Gastrocnemius medialis (tissue), 4 donors: ENCODE results near the gene TMEM269. TPM values are rescaled to one million over a fixed set of nuclear protein-coding genes. Genes with fewer than 3 reads are reported as not detected.
A peak's percentile ranks its signal among the peaks of the same experiment; 100 is the strongest.

Source experiments
- ATAC-seq, 2 donors: fragments of 150-250 bp; one replicate each; pipeline ENCODE4 v1.9.1; 2016
- DNase-seq, 2 donors: peaks; one replicate each; pipeline ENCODE4 v3.0.0-alpha.2; 2019
- H3K27ac ChIP-seq, 4 donors: fragments of 200-600 bp; sonication (generic); 1 replicate in 1 of 4; 2 replicates in 3 of 4; pipeline ENCODE4 v1.5.1; 2016 to 2018; ENCODE audit warnings: mild to moderate bottlenecking in 2 of 4, moderate library complexity in 1 of 4
- H3K27me3 ChIP-seq, 3 donors: fragments of 200-600 bp; sonication (generic) in 2 of 3; 1 replicate in 1 of 3; 2 replicates in 2 of 3; pipeline versions ENCODE4 v1.5.1 to v1.6.0; 2016 to 2019; ENCODE audit warnings: mild to moderate bottlenecking in 1 of 3, moderate library complexity in 1 of 3
- H3K36me3 ChIP-seq, 2 donors: fragments of 200-600 bp; sonication (generic) in 1 of 2; one replicate each; pipeline ENCODE4 v1.5.1; 2017 to 2018
- H3K4me1 ChIP-seq, 2 donors: fragments of 200-600 bp; sonication (generic) in 1 of 2; one replicate each; pipeline ENCODE4 v1.5.1; 2016 to 2017; ENCODE audit warnings: mild to moderate bottlenecking in 2 of 2
- H3K4me3 ChIP-seq, 4 donors: fragments of 200-600 bp; sonication (generic) in 3 of 4; 1 replicate in 1 of 4; 2 replicates in 3 of 4; pipeline ENCODE4 v1.5.1; 2016 to 2019; ENCODE audit warnings: mild to moderate bottlenecking in 2 of 4
- H3K9me3 ChIP-seq, 3 donors: fragments of 200-600 bp; sonication (generic) in 2 of 3; 1 replicate in 1 of 3; 2 replicates in 2 of 3; pipeline ENCODE4 v1.5.1; 2016 to 2019
- POLR2A ChIP-seq, 2 donors: fragments of 450-650 bp; IDR thresholded peaks; one replicate each; pipeline ENCODE4 v1.6.1; 2017; ENCODE audit warnings: antibody characterized with exemption in 2 of 2, mild to moderate bottlenecking in 2 of 2, moderate library complexity in 2 of 2
- in situ Hi-C, 4 donors: fragments of 200-750 bp; cut with MboI; loops; one replicate each; pipeline versions ENCODE4 v1.15.0 to v1.8.0; 2017; ENCODE audit warnings: low sequenced_read_pairs in 4 of 4
- intact Hi-C: fragments of 100-400 bp; cut with DNase I; formaldehyde crosslinking; loops from one replicate; pipeline ENCODE4 v1.15.1; 2023; ENCODE audit warnings: low total_unique reads
- total RNA-seq, 4 donors: library from RNA; depleted of rRNA; stranded (reverse); fragments of >200 nt; gene quantifications; one replicate each; pipeline versions ENCODE4 v1.1.0 to v1.2.3, GENCODE V29; 2016
- TF ChIP-seq, protein P1 (sequence below), 5 experiments: fragments of 450-650 bp in 3 of 5; fragments of 200-600 bp in 2 of 5; sonication (generic) in 2 of 5; IDR thresholded peaks in 4 of 5; conservative IDR thresholded peaks in 1 of 5; 1 replicate in 4 of 5; 2 replicates in 1 of 5; pipeline ENCODE4 v1.5.1; 2016 to 2019; ENCODE audit warnings: antibody characterized with exemption in 5 of 5, mild to moderate bottlenecking in 3 of 5, moderate library complexity in 3 of 5

Gene TMEM269
- total RNA-seq, 4 donors from 2014 or later = 0.19 to 0.25 TPM; not detected in 2

DNA sequence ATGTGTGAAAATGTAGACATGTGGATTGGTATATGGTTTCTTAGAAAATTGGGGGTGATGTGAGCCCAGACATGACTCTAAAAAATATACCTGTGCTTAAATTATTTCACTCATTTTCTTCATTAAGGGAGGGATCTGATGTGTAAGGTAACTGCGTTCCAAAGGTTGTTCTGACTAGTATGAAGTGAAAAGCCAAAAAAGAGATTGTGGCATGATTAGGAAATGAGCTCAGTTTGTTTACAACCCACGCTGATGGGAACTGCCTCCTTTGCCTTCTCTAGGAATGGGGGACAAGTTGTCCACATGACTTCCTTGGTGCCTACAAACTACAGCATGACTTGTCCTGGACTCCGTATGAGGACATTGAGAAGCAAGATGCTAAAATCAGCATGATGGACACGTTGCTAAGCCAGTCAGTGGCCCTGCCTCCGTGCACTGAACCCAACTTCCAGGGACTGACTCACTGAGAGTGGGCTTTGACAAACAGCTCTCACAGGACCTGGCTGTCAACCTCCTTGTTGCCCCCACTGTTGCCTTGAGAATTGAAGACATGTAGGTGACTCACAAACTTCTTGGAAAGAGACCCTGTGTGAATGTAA lies 9.8 kb upstream of the TMEM269 start:
- Histone ChIP-seq H3K9me3 (no peaks in the 10 kb centered on the region), H3K27ac (no peak overlapping the region), H3K4me3 (no peak overlapping the region), H3K36me3 (peaks cover 0 to 57% of the 10 kb centered on the region in 2 donors), H3K4me1 (peaks cover 0 to 8% of the 10 kb centered on the region in 2 donors), H3K27me3 (no peaks in the 10 kb centered on the region)
- intact Hi-C loops (no loop called here), in situ Hi-C loops (loop anchor here (10.0 to 25.0 kb wide), 3 partner anchors 287 to 438 kb away; partner anchors contain the start of gene FOXJ3 (in 1 of the 4))
- DNase-seq = no peak
- ATAC-seq = no peak
- TF ChIP-seq, protein P1, sequence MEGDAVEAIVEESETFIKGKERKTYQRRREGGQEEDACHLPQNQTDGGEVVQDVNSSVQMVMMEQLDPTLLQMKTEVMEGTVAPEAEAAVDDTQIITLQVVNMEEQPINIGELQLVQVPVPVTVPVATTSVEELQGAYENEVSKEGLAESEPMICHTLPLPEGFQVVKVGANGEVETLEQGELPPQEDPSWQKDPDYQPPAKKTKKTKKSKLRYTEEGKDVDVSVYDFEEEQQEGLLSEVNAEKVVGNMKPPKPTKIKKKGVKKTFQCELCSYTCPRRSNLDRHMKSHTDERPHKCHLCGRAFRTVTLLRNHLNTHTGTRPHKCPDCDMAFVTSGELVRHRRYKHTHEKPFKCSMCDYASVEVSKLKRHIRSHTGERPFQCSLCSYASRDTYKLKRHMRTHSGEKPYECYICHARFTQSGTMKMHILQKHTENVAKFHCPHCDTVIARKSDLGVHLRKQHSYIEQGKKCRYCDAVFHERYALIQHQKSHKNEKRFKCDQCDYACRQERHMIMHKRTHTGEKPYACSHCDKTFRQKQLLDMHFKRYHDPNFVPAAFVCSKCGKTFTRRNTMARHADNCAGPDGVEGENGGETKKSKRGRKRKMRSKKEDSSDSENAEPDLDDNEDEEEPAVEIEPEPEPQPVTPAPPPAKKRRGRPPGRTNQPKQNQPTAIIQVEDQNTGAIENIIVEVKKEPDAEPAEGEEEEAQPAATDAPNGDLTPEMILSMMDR (IDR thresholded peaks at IDR 0.05 in 4 of 5, conservative IDR thresholded peaks at IDR 0.05 in 1 of 5) = no peak
- no peak for TF ChIP-seq POLR2A (IDR thresholded peaks at IDR 0.05)

DNA sequence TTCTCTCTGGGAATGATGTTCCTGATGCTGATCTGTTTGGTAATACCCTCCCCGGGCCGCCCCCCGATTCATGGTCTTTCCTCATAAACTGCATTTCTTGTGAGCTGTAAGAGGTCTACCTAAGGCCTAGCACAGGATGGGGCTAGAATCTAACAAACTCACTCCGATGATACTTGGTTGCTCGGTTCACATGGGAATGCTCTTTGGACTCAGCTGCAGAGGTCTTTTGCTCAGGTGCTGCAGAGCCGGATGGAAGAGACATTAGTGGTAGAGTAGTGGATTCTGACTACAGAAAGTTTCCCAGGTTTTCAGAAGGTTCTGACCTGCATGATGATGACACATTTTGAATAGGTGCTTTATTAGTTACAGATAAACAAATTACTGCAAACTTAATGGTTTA lies 8.3 kb upstream of the TMEM269 start:
- ATAC-seq (no peak), DNase-seq (no peak)
- in situ Hi-C loops = loop anchor here in 3 of 4 donors (10.0 to 25.0 kb wide), 2 partner anchors 286 to 298 kb away; no protein-coding TSS in a partner anchor
- H3K4me3 ChIP-seq = no peak overlapping the region
- peaks cover 0 to 8% of the 10 kb centered on the region in 2 donors for H3K4me1 ChIP-seq
- no peaks in the 10 kb centered on the region for H3K27me3 ChIP-seq
- no peak overlapping the region for H3K27ac ChIP-seq
- TF ChIP-seq POLR2A (IDR thresholded peaks at IDR 0.05) = no peak
- TF ChIP-seq, protein P1 (IDR thresholded peaks at IDR 0.05 in 4 of 5, conservative IDR thresholded peaks at IDR 0.05 in 1 of 5) = no peak
- H3K9me3 ChIP-seq = no peaks in the 10 kb centered on the region
- intact Hi-C loops = no loop called here
- H3K36me3 ChIP-seq = peaks cover 0 to 67% of the 10 kb centered on the region in 2 donors

DNA sequence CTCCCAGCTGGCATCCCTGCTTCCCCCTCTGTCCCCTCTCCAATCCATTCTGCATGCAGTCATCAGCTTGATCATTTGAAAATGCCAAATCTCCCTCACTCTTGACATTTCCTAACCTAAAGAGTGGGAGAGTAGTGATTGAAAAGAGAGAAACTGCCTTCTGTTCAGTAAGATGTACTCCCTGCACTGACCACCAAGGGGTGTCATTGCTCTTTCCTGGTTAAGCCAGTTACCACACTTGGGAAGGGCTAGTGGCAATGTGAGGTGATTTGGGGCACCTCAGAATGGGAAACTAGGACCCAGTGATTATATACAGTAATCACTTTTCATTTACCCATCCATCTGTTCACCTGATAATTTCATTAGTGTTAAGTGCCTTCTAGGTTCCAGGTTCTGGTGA lies 6.9 kb upstream of the TMEM269 start:
- no peak for ATAC-seq

DNA sequence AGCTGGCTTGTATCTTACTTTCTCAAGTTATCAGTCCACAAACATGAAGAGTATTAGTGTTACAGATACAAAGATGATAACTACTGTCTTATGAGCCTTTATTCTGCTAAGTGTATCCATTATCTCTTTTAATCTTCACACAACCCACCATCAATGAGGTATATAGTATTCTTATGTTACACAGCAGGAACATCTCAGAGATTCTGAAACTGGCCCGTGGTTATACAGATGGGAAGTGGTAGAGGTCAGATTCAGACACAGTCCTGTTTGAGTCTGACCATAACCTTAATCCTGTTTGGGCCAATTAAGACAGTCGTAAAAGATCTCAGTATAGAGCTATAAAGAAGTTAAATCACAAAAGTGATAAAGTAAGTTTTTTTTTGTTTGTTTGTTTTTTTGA lies 5.1 kb upstream of the TMEM269 start:
- ATAC-seq (no peak), DNase-seq (no peak)
- H3K9me3 ChIP-seq = no peaks in the 10 kb centered on the region
- peaks cover 0 to 3% (median 0%) of the 10 kb centered on the region in 3 donors for H3K27me3 ChIP-seq
- H3K27ac ChIP-seq = no peak overlapping the region
- in situ Hi-C loops (loop anchor here in 3 of 4 donors (10.0 to 25.0 kb wide), 2 partner anchors 283 to 295 kb away; no protein-coding TSS in a partner anchor), intact Hi-C loops (no loop called here)
- H3K4me1 ChIP-seq = no peaks in the 10 kb centered on the region
- no peak for TF ChIP-seq POLR2A (IDR thresholded peaks at IDR 0.05)
- TF ChIP-seq, protein P1 (IDR thresholded peaks at IDR 0.05 in 4 of 5, conservative IDR thresholded peaks at IDR 0.05 in 1 of 5) = no peak
- peaks cover 0 to 56% of the 10 kb centered on the region in 2 donors for H3K36me3 ChIP-seq
- no peak overlapping the region for H3K4me3 ChIP-seq

More for the DNA sequence above, 6.9 kb upstream of the TMEM269 start:
- in situ Hi-C loops (loop anchor here in 3 of 4 donors (10.0 to 25.0 kb wide), 2 partner anchors 284 to 297 kb away; no protein-coding TSS in a partner anchor), intact Hi-C loops (loop anchor here (1.0 kb wide), 1 partner anchor 295 kb away; no protein-coding TSS in a partner anchor)
- Histone ChIP-seq H3K27me3 (no peaks in the 10 kb centered on the region), H3K9me3 (no peaks in the 10 kb centered on the region), H3K36me3 (peaks cover 0 to 67% of the 10 kb centered on the region in 2 donors), H3K27ac (no peak overlapping the region), H3K4me3 (no peak overlapping the region), H3K4me1 (no peaks in the 10 kb centered on the region)
- TF ChIP-seq, protein P1 (IDR thresholded peaks at IDR 0.05 in 4 of 5, conservative IDR thresholded peaks at IDR 0.05 in 1 of 5) = peak in 4 of 5 experiments; percentile 25 to 48 (median 39)
- no peak for TF ChIP-seq POLR2A (IDR thresholded peaks at IDR 0.05)
- no peak for DNase-seq
